SK-N-SH (cell line): ENCODE results near the gene UGGT2. TPM values are rescaled to one million over a fixed set of nuclear protein-coding genes. Genes with fewer than 3 reads are reported as not detected.

ENCODE experiments used
- CTCF ChIA-PET: fragments of 300-600, 350-600 bp; formaldehyde crosslinking; extraction: SDS; loops from one replicate; lab custom pipeline; 2021; lab: Yijun Ruan, JAX
- POLR2A ChIA-PET: fragments of 350-600 bp; sonication (Branson Sonifier 250); formaldehyde crosslinking; extraction: SDS; loops from one replicate; lab custom pipeline; 2020; ENCODE audit warnings: antibody characterized with exemption, inconsistent platforms; lab: Yijun Ruan, JAX
- DNase-seq: peaks from one replicate; pipeline ENCODE4 v3.0.0; 2012
- H2AFZ ChIP-seq: fragments of 200-600 bp; sonication (generic); 2 replicates; pipeline ENCODE4 v1.8.1; 2016; ENCODE audit warnings: antibody characterized with exemption, mild to moderate bottlenecking, low read depth
- H3F3A ChIP-seq: fragments of 200-600 bp; sonication (generic); replicated peaks from 2 replicates; pipeline ENCODE3; 2016; ENCODE audit warnings: antibody characterized with exemption, mild to moderate bottlenecking; ENCODE audit not compliant: insufficient read depth
- H3K27ac ChIP-seq, 2 experiments: fragments of 200-500 bp in 1 of 2; fragments of 200-600 bp in 1 of 2; sonication (Bioruptor generic) in 1 of 2; sonication (generic), shearing (Covaris generic) in 1 of 2; 2 replicates each; pipeline versions ENCODE4 v1.5.1 to v1.6.1; 2014 to 2016; ENCODE audit warnings: low read depth in 2 of 2, inconsistent platforms in 1 of 2, low read length in 1 of 2, mild to moderate bottlenecking in 1 of 2, mixed read lengths in 1 of 2
- H3K27me3 ChIP-seq: fragments of 200-600 bp; sonication (generic), shearing (Covaris generic); 2 replicates; pipeline ENCODE4 v1.6.1; 2016; ENCODE audit warnings: mixed run types; ENCODE audit not compliant: insufficient read depth
- H3K36me3 ChIP-seq, 2 experiments: fragments of 200-500 bp in 1 of 2; fragments of 200-600 bp in 1 of 2; sonication (Bioruptor generic) in 1 of 2; sonication (generic) in 1 of 2; replicated peaks in 1 of 2; 2 replicates each; pipeline versions ENCODE3 to v1.5.1; 2014 to 2016; ENCODE audit warnings: low read length in 1 of 2, mild to moderate bottlenecking in 1 of 2; ENCODE audit not compliant: insufficient read depth in 2 of 2, control insufficient read depth in 1 of 2
- H3K4me1 ChIP-seq, 2 experiments: fragments of 200-500 bp in 1 of 2; fragments of 200-600 bp in 1 of 2; sonication (Bioruptor generic) in 1 of 2; sonication (generic), shearing (Covaris generic) in 1 of 2; 2 replicates each; pipeline versions ENCODE4 v1.5.1 to v1.6.1; 2014 to 2016; ENCODE audit warnings: low read depth in 1 of 2, low read length in 1 of 2, mixed run types in 1 of 2; ENCODE audit not compliant: insufficient read depth in 2 of 2, control insufficient read depth in 1 of 2
- H3K4me2 ChIP-seq: fragments of 200-600 bp; sonication (generic), shearing (Covaris generic); 2 replicates; pipeline ENCODE4 v1.6.1; 2017; ENCODE audit warnings: mixed run types
- H3K4me3 ChIP-seq, 2 experiments: fragments of 200-500 bp in 1 of 2; fragments of 200-600 bp in 1 of 2; sonication (Bioruptor generic) in 1 of 2; sonication (generic), shearing (Covaris generic) in 1 of 2; 2 replicates each; pipeline versions ENCODE4 v1.5.1 to v1.8.1; 2014 to 2016; ENCODE audit warnings: low read depth in 2 of 2, inconsistent platforms in 1 of 2, low read length in 1 of 2, mild to moderate bottlenecking in 1 of 2, mixed read lengths in 1 of 2, moderate library complexity in 1 of 2
- H3K79me2 ChIP-seq: fragments of 200-600 bp; sonication (generic); 2 replicates; pipeline ENCODE4 v1.8.1; 2017; ENCODE audit warnings: mild to moderate bottlenecking; ENCODE audit not compliant: insufficient read depth
- H3K9ac ChIP-seq: fragments of 200-600 bp; sonication (generic); 2 replicates; pipeline ENCODE4 v1.6.1; 2017; ENCODE audit warnings: mixed run types
- H3K9me2 ChIP-seq: fragments of 200-600 bp; sonication (generic); 2 replicates; pipeline ENCODE4 v1.6.1; 2017; ENCODE audit warnings: mixed run types
- H3K9me3 ChIP-seq: fragments of 200-600 bp; sonication (generic); 2 replicates; pipeline ENCODE4 v1.6.1; 2017; ENCODE audit warnings: mixed run types, mild to moderate bottlenecking, moderate library complexity
- H4K20me1 ChIP-seq: fragments of 200-600 bp; sonication (generic); 2 replicates; pipeline ENCODE4 v1.6.1; 2017; ENCODE audit warnings: mild to moderate bottlenecking, mixed run types; ENCODE audit not compliant: insufficient read depth
- CHD2 ChIP-seq: fragments of 150-350 bp; IDR thresholded peaks from 2 replicates; pipeline ENCODE4 v1.6.1; 2018; ENCODE audit warnings: low read length; ENCODE audit not compliant: partially characterized antibody
- CTCF ChIP-seq: fragments of 200-600 bp; sonication (generic); IDR thresholded peaks from 2 replicates; pipeline ENCODE4 v1.6.1; 2017; ENCODE audit warnings: antibody characterized with exemption, mild to moderate bottlenecking, moderate library complexity
- EP300 ChIP-seq, 2 experiments: IDR thresholded peaks; 2 replicates each; pipeline versions ENCODE4 v1.4.0 to v1.6.1; 2012; ENCODE audit warnings: borderline replicate concordance in 1 of 2, low read depth in 1 of 2, low read length in 1 of 2
- EZH2phosphoT487 ChIP-seq: fragments of 200-600 bp; sonication (generic); IDR thresholded peaks from 2 replicates; pipeline ENCODE4 v1.6.1; 2017; ENCODE audit warnings: low read depth, mixed run types, mild to moderate bottlenecking, antibody characterized with exemption, moderate library complexity, borderline replicate concordance
- FOSL2 ChIP-seq: IDR thresholded peaks from 2 replicates; pipeline ENCODE4 v1.4.0; 2012; ENCODE audit warnings: low read depth, mild to moderate bottlenecking, moderate library complexity, borderline replicate concordance
- FOXJ3 ChIP-seq: sonication (generic); formaldehyde crosslinking; IDR thresholded peaks from 2 replicates; pipeline ENCODE4 v1.5.1; 2020; ENCODE audit warnings: mild to moderate bottlenecking, missing genetic modification reagents
- MEF2A ChIP-seq: IDR thresholded peaks from 2 replicates; pipeline ENCODE4 v1.4.0; 2012; ENCODE audit warnings: low read depth, borderline replicate concordance
- MXI1 ChIP-seq: IDR thresholded peaks from 2 replicates; pipeline ENCODE4 v1.6.1; 2012; ENCODE audit warnings: mild to moderate bottlenecking, low read depth, low read length, improper control_type of control experiment
- PBX3 ChIP-seq: IDR thresholded peaks from 2 replicates; pipeline ENCODE4; 2012
- RCOR1 ChIP-seq: fragments of 150-350 bp; IDR thresholded peaks from 2 replicates; pipeline ENCODE4 v1.6.1; 2017; ENCODE audit warnings: antibody characterized with exemption, low read length
- SMC3 ChIP-seq: IDR thresholded peaks from 2 replicates; pipeline ENCODE4 v1.6.1; 2012; ENCODE audit warnings: low read depth, low read length, improper control_type of control experiment
- TAF1 ChIP-seq: IDR thresholded peaks from 2 replicates; pipeline ENCODE4 v1.6.1; 2012; ENCODE audit warnings: low read depth, mild to moderate bottlenecking, low read length, moderate library complexity, borderline replicate concordance
- TCF12 ChIP-seq: IDR thresholded peaks from 2 replicates; pipeline ENCODE4 v1.4.0; 2012
- YY1 ChIP-seq: IDR thresholded peaks from 2 replicates; pipeline ENCODE4 v1.4.0; 2012; ENCODE audit warnings: low read depth, mild to moderate bottlenecking
- WGBS: methylation state at CpG from one replicate; pipeline ENCODE4 v1.1.6; 2017; ENCODE audit warnings: low lambda C conversion rate; 5-methylcytosine and 5-hydroxymethylcytosine counted together
- polyA plus RNA-seq, 3 experiments: library from polyadenylated mRNA; depleted of rRNA; stranded (reverse); fragments of >200 nt; gene quantifications; 2 replicates each; pipeline ENCODE4 v1.2.3, GENCODE V29; 2012
- TF ChIP-seq, protein P1 (sequence below): IDR thresholded peaks from 2 replicates; pipeline ENCODE4 v1.4.0; 2012; ENCODE audit warnings: low read depth, borderline replicate concordance

The UGGT2 gene
- polyA plus RNA-seq, 1 of the 3 experiments (the other 2 are of a cell fraction): 13.3 TPM

DNA sequence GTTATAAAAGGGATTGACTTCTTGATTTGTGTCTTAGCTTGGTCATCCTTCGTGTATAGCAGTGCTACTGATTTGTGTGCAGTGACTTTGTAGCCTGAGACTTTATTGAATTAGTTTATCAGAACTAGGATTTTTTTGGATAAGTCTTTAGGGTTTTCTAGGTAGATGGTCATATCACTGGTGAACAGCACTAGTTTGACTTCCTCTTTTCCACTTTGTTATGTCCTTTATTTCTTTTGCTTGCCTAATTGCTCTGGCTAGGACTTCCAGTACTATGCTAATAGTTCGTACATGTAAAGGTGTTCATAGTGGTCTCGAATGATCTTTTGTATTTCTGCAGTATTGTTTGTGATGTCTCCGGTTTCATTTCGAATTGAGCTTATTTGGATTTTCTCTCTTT, 230.9 kb downstream of the UGGT2 start:
- Histone ChIP-seq H3K4me3 (no peak overlapping the region), H3K27ac (no peak overlapping the region), H3K4me2 (no peak overlapping the region), H3K9me2 (no peaks in the 10 kb centered on the region), H4K20me1 (no peaks in the 10 kb centered on the region), H3K79me2 (no peaks in the 10 kb centered on the region), H3K4me1 (no peaks in the 10 kb centered on the region), H3K9me3 (0 out of 2 replicates have a peak, but pooled peaks cover 4% of the 10 kb centered on the region), H3K9ac (no peak overlapping the region), H3K27me3 (no peaks in the 10 kb centered on the region), H3K36me3 (peaks cover 22 to 28% of the 10 kb centered on the region in 2 experiments), H2AFZ (no peak overlapping the region), H3F3A (no peaks in the 10 kb centered on the region)
- POLR2A ChIA-PET: no interaction called here
- 91% methylated on average over 5 of the region's 5 CpGs for WGBS
- CTCF ChIA-PET: interaction anchor here (4.3 kb wide), 1 partner anchor 11 kb away, joined by 36 read pairs; no protein-coding TSS in a partner anchor
- no peak for DNase-seq
- TF ChIP-seq FOXJ3 (CRISPR knock-in tag) (no peak), PBX3 (no peak), CHD2 (no peak), FOSL2 (no peak), RCOR1 (no peak), MEF2A (no peak)

DNA sequence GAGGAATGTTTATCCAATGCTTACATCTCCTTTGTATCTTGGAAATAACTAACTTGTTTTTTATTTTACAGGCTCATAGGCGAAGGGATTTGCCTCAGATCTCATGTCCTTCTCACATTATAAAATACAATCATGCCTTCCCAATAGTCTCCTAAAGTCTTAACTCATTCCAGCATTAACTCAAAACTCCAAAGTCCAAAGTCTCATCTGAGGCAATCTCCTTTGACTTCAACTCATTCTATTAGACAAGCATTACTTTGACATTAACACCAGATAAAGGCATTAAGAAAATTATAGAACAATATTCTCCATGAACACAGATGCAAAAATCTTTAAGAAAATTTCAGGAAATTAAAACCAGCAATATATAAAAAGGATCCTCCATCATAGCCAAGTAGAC, 238.7 kb downstream of the UGGT2 start:
- no peak for DNase-seq
- ChIA-PET POLR2A (no interaction called here), CTCF (no interaction called here)
- Histone ChIP-seq H3K9ac (no peak overlapping the region), H2AFZ (no peak overlapping the region), H3K9me3 (no peaks in the 10 kb centered on the region), H3K79me2 (no peaks in the 10 kb centered on the region), H3K9me2 (no peaks in the 10 kb centered on the region), H3K36me3 (peaks cover 4 to 25% of the 10 kb centered on the region in 2 experiments), H3F3A (no peaks in the 10 kb centered on the region), H3K4me3 (no peak overlapping the region), H4K20me1 (no peaks in the 10 kb centered on the region), H3K27ac (no peak overlapping the region), H3K4me1 (no peaks in the 10 kb centered on the region), H3K27me3 (no peaks in the 10 kb centered on the region), H3K4me2 (no peak overlapping the region)
- 100% methylated on average over 1 of the region's 1 CpG for WGBS
- TF ChIP-seq FOSL2 (no peak), SMC3 (no peak), MXI1 (no peak), TCF12 (no peak), TAF1 (no peak), EZH2phosphoT487 (no peak), CTCF (no peak), EP300 (IDR thresholded peaks at IDR 0.05; ENCODE audit: borderline replicate concordance in 1 of 2, low read depth in 1 of 2, low read length in 1 of 2) (no peak), RCOR1 (no peak), YY1 (no peak)
- TF ChIP-seq, protein P1, sequence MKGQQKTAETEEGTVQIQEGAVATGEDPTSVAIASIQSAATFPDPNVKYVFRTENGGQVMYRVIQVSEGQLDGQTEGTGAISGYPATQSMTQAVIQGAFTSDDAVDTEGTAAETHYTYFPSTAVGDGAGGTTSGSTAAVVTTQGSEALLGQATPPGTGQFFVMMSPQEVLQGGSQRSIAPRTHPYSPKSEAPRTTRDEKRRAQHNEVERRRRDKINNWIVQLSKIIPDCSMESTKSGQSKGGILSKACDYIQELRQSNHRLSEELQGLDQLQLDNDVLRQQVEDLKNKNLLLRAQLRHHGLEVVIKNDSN: no peak
